NCI-H2227 (cell line): ENCODE results near the gene PTGER1.
"Not testable (repeated sequence)": the region's sequence is repeated elsewhere in the genome, so short reads cannot be mapped to it uniquely, and the experiment has no call there.

Experiments used
- DNase-seq: peaks from one replicate; lab custom pipeline; 2025; ENCODE audit not compliant: unreplicated experiment; lab: John Stamatoyannopoulos, UW

Gene PTGER1

GRCh38 chr19:14474827-14475226 is 327 bp downstream of the PTGER1 start:
- no peak for DNase-seq

GRCh38 chr19:14473978-14474578 is 1.1 kb downstream of the PTGER1 start:
- DNase-seq, result no peak

- no peak for DNase-seq
Observed at GRCh38 chr19:14473073-14473977, 1.8 kb downstream of the PTGER1 start.

- no peak for DNase-seq
Observed at GRCh38 chr19:14472202-14472938, 2.8 kb downstream of the PTGER1 start.

GRCh38 chr19:14471436-14472187 is 3.5 kb downstream of the PTGER1 start:
- no peak for DNase-seq

GRCh38 chr19:14470031-14470876 is 4.9 kb downstream of the PTGER1 start:
- DNase-seq, result no peak

- DNase-seq, result no peak
Observed at GRCh38 chr19:14467816-14468215, 7.3 kb downstream of the PTGER1 start.

GRCh38 chr19:14467391-14467790 is 7.8 kb downstream of the PTGER1 start:
- DNase-seq, result no peak

- DNase-seq, result no peak
Observed at GRCh38 chr19:14463747-14464146, 11.4 kb downstream of the PTGER1 start.

- not testable (repeated sequence) for DNase-seq
Observed at GRCh38 chr19:14462401-14462800, 12.8 kb downstream of the PTGER1 start.

GRCh38 chr19:14460935-14461334 is 14.2 kb downstream of the PTGER1 start:
- no peak for DNase-seq

GRCh38 chr19:14459703-14460102 is 15.5 kb downstream of the PTGER1 start:
- DNase-seq, result no peak

GRCh38 chr19:14452303-14452702 is 22.9 kb downstream of the PTGER1 start:
- not testable (repeated sequence) for DNase-seq

- DNase-seq, result no peak
Observed at GRCh38 chr19:14450876-14451275, 24.3 kb downstream of the PTGER1 start.

GRCh38 chr19:14450168-14450874 is 24.8 kb downstream of the PTGER1 start:
- peak; percentile 39 for DNase-seq

- no peak for DNase-seq
Observed at GRCh38 chr19:14449321-14449720, 25.8 kb downstream of the PTGER1 start.

- DNase-seq, result no peak
Observed at GRCh38 chr19:14446336-14447036, 28.7 kb downstream of the PTGER1 start.

GRCh38 chr19:14443632-14444216 is 31.4 kb downstream of the PTGER1 start:
- DNase-seq, result no peak
